RWPE2 (cell line): ENCODE data around the gene HSPA8.

Experiments used
- ATAC-seq: fragments of 200-7000 bp; cut with Tn5 transposase; 3 replicates; pipeline ENCODE4 v1.9.1; 2021; ENCODE audit warnings: low read depth
- DNase-seq: peaks from one replicate; pipeline ENCODE4 v3.0.0-alpha.2; 2020; ENCODE audit warnings: low spot score
- H3K27ac ChIP-seq: fragments of 450-650 bp; 2 replicates; pipeline ENCODE4 v1.5.1; 2017; ENCODE audit warnings: mild to moderate bottlenecking; ENCODE audit not compliant: poor library complexity, severe bottlenecking
- H3K27me3 ChIP-seq: fragments of 250-450 bp; sonication (Bioruptor Pico); 2 replicates; pipeline ENCODE4 v1.5.1; 2021; ENCODE audit warnings: mild to moderate bottlenecking, moderate library complexity; ENCODE audit not compliant: insufficient read depth, poor library complexity, severe bottlenecking
- H3K36me3 ChIP-seq: fragments of 250-450 bp; sonication (Bioruptor Pico); 2 replicates; pipeline ENCODE4 v1.5.1; 2020; ENCODE audit warnings: low read depth, mild to moderate bottlenecking, moderate library complexity
- H3K4me1 ChIP-seq: fragments of 250-450 bp; sonication (Bioruptor Pico); 2 replicates; pipeline ENCODE4 v1.5.1; 2021; ENCODE audit warnings: mild to moderate bottlenecking, moderate library complexity; ENCODE audit not compliant: insufficient read depth, poor library complexity, severe bottlenecking
- H3K4me3 ChIP-seq: fragments of 250-450 bp; sonication (Bioruptor Pico); 2 replicates; pipeline ENCODE4 v1.5.1; 2021; ENCODE audit warnings: mild to moderate bottlenecking, moderate library complexity; ENCODE audit not compliant: severe bottlenecking
- H3K9me3 ChIP-seq: fragments of 250-450 bp; sonication (Bioruptor Pico); 2 replicates; pipeline ENCODE4 v1.5.1; 2021; ENCODE audit warnings: mild to moderate bottlenecking, moderate library complexity; ENCODE audit not compliant: severe bottlenecking
- TF ChIP-seq, protein P1 (sequence below): fragments of 450-650 bp; IDR thresholded peaks from one replicate; pipeline ENCODE4 v1.5.1; 2017; ENCODE audit warnings: mild to moderate bottlenecking, moderate library complexity; ENCODE audit not compliant: poor library complexity, severe bottlenecking

Gene HSPA8

GRCh38 chr11:123052901-123053721, 8.8 kb downstream of the HSPA8 start:
- DNase-seq (no peak), ATAC-seq (peak; percentile 20)

GRCh38 chr11:123051634-123052033, 10.3 kb downstream of the HSPA8 start:
- no peak overlapping the region for H3K4me3 ChIP-seq
- ATAC-seq (no peak), DNase-seq (no peak)
- TF ChIP-seq, protein P1, sequence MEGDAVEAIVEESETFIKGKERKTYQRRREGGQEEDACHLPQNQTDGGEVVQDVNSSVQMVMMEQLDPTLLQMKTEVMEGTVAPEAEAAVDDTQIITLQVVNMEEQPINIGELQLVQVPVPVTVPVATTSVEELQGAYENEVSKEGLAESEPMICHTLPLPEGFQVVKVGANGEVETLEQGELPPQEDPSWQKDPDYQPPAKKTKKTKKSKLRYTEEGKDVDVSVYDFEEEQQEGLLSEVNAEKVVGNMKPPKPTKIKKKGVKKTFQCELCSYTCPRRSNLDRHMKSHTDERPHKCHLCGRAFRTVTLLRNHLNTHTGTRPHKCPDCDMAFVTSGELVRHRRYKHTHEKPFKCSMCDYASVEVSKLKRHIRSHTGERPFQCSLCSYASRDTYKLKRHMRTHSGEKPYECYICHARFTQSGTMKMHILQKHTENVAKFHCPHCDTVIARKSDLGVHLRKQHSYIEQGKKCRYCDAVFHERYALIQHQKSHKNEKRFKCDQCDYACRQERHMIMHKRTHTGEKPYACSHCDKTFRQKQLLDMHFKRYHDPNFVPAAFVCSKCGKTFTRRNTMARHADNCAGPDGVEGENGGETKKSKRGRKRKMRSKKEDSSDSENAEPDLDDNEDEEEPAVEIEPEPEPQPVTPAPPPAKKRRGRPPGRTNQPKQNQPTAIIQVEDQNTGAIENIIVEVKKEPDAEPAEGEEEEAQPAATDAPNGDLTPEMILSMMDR = no peak
- H3K4me1 ChIP-seq = no peaks in the 10 kb centered on the region
- no peaks in the 10 kb centered on the region for H3K9me3 ChIP-seq
- peaks cover 22% of the 10 kb centered on the region for H3K36me3 ChIP-seq
- no peak overlapping the region for H3K27ac ChIP-seq
- no peaks in the 10 kb centered on the region for H3K27me3 ChIP-seq

More at GRCh38 chr11:123052901-123053721, 8.8 kb downstream of the HSPA8 start:
- Histone ChIP-seq H3K27me3 (no peaks in the 10 kb centered on the region), H3K9me3 (no peaks in the 10 kb centered on the region), H3K4me3 (no peak overlapping the region), H3K27ac (no peak overlapping the region), H3K36me3 (peaks cover 36% of the 10 kb centered on the region), H3K4me1 (no peaks in the 10 kb centered on the region)
- TF ChIP-seq, protein P1 = no peak

- TF ChIP-seq, protein P1 = no peak
- Histone ChIP-seq H3K27ac (no peak overlapping the region), H3K9me3 (no peaks in the 10 kb centered on the region), H3K4me3 (no peak overlapping the region), H3K27me3 (no peaks in the 10 kb centered on the region), H3K4me1 (no peaks in the 10 kb centered on the region), H3K36me3 (peaks cover 17% of the 10 kb centered on the region)
- ATAC-seq (no peak), DNase-seq (no peak)
These were observed 10.8 kb downstream of the HSPA8 start for GRCh38 chr11:123051146-123051545.

DNA sequence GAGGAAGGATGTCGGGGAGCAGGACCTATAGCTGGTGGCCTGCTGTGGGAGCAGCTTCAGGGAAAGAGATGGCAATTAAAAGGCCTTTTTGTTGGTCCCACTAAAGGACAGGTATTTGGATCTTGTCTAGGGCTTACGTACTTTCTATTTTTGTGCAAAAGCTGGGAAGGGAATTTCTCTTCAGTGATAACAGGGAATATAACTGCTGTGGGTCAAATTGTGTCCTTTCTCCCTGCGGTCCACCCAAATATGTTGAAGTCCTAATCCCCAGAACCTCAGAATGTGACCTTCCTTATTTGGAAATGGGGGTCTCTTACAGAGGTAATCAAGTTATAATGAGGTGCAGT, 14.0 kb downstream of the HSPA8 start:
- H3K4me1 ChIP-seq = no peaks in the 10 kb centered on the region
- H3K9me3 ChIP-seq = no peaks in the 10 kb centered on the region
- H3K36me3 ChIP-seq = no peaks in the 10 kb centered on the region
- H3K27me3 ChIP-seq = no peaks in the 10 kb centered on the region
- H3K4me3 ChIP-seq = no peak overlapping the region
- no peak overlapping the region for H3K27ac ChIP-seq
- TF ChIP-seq, protein P1 = no peak
- DNase-seq = no peak
- ATAC-seq = no peak
